Measurements from ENCODE around the gene SLC4A1AP.

- TF ChIP-seq CTCF (IDR thresholded peaks at IDR 0.05) (no peak), POLR2A (IDR thresholded peaks at IDR 0.05) (no peak), POLR2AphosphoS5 (IDR thresholded peaks at IDR 0.05) (no peak), EP300 (IDR thresholded peaks at IDR 0.05) (no peak)
These were observed 50.4 kb downstream of the SLC4A1AP start for GRCh38 chr2:27714053-27714452.

All from upper lobe of left lung (tissue), 4 donors.